Naive thymus-derived CD8-positive, alpha-beta T cell (primary cell): ENCODE data around the gene HBM. TPM values are rescaled to one million over a fixed set of nuclear protein-coding genes. Genes with fewer than 3 reads are reported as not detected.

Experiments
- ATAC-seq, 2 donors: fragments of 150-1000 bp; cut with Tn5 transposase in 1 of 2; sonication (Bioruptor Pico), chemical (Tn5 transposase) in 1 of 2; 1 replicate in 1 of 2; 2 replicates in 1 of 2; pipeline ENCODE4 v1.10.0; 2021; ENCODE audit warnings: mild to moderate bottlenecking in 2 of 2, moderate library complexity in 2 of 2
- POLR2A ChIA-PET: fragments of 350-600 bp; sonication (Branson Sonifier 250); formaldehyde crosslinking; loops from one replicate; lab custom pipeline; 2021; ENCODE audit warnings: antibody characterized with exemption; lab: Charles Lee
- DNase-seq, 10 donors: peaks; one replicate each; pipeline versions ENCODE4 v3.0.0 to v3.0.0-alpha.2; 2020 to 2022
- H3K27ac Mint-ChIP-seq, 10 donors: one replicate each; pipeline ENCODE4 v1.8.0; 2020 to 2022; ENCODE audit warnings: mild to moderate bottlenecking in 10 of 10, mixed read lengths in 10 of 10, moderate library complexity in 4 of 10, inconsistent platforms in 1 of 10
- H3K27me3 Mint-ChIP-seq, 5 donors: one replicate each; pipeline ENCODE4 v1.8.0; 2021 to 2022; ENCODE audit warnings: mixed read lengths in 5 of 5
- H3K36me3 Mint-ChIP-seq, 3 donors: one replicate each; pipeline ENCODE4 v1.8.0; 2020 to 2022; ENCODE audit warnings: mixed read lengths in 3 of 3, mild to moderate bottlenecking in 2 of 3, inconsistent platforms in 1 of 3
- H3K4me1 Mint-ChIP-seq, 4 donors: one replicate each; pipeline ENCODE4 v1.8.0; 2021 to 2022; ENCODE audit warnings: mixed read lengths in 4 of 4
- H3K4me3 Mint-ChIP-seq, 10 donors: one replicate each; pipeline ENCODE4 v1.8.0; 2020 to 2022; ENCODE audit warnings: mild to moderate bottlenecking in 10 of 10, mixed read lengths in 10 of 10, moderate library complexity in 6 of 10, inconsistent platforms in 1 of 10
- H3K9me3 Mint-ChIP-seq, 9 donors: one replicate each; pipeline ENCODE4 v1.8.0; 2020 to 2022; ENCODE audit warnings: mixed read lengths in 9 of 9, mild to moderate bottlenecking in 3 of 9, inconsistent platforms in 1 of 9, moderate library complexity in 1 of 9
- polyA plus RNA-seq, 3 donors: library from polyadenylated mRNA; unstranded; fragments of 300-500 nt; fragmentation: Illumina TruSeq; gene quantifications; one replicate each; pipeline ENCODE4 v1.2.3, GENCODE V29; 2021
- total RNA-seq, 8 experiments: library from RNA in 2 of 8; stranded (reverse) in 2 of 8; gene quantifications; one replicate each; pipeline ENCODE4 v1.2.3 and lab custom pipeline; 2021 to 2026

Gene HBM
- total and polyA plus RNA-seq, 5 experiments from 2014 or later, result not detected

DNA sequence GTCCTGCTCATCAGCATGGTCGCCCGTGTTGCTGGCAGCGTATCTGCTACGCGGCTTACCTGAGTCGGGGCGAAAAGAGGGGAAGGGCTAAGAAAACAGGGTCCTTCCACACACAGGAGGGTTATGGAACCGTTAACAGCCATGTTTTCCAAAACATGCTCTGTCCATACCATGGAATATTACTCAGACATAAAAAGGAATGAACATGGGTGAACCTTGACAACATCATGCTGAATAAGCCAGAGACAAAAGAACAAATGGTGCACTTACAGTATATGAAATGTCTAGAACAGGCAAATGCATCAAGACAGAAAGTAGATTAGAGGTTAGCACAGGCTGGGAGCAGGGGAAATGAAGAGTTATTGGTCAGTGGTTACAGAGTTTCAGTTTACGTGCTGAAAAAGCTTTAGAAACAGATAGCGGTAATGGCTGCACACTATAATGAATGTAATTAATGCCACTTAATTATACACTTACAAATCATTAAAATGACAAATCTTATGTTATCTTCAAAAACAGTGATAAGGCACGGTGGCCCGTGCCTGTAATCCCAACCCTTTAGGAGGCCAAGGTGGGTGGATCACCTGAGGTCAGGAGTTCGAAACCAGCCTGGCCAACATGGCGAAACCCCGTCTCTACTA is 35.1 kb upstream of the HBM start:
- H3K4me3 Mint-ChIP-seq, result no peak overlapping the region
- H3K9me3 Mint-ChIP-seq, result no peaks in the 10 kb centered on the region
- peaks cover 0 to 14% (median 0%) of the 10 kb centered on the region in 3 donors for H3K36me3 Mint-ChIP-seq
- H3K27me3 Mint-ChIP-seq, result no peaks in the 10 kb centered on the region
- POLR2A ChIA-PET, result interaction anchor here (0.6 kb wide), 1 partner anchor 1481 kb away, joined by 3 read pairs; the partner anchor contains the start of genes CRAMP1 and IFT140
- peaks cover 27 to 48% (median 43%) of the 10 kb centered on the region in 4 donors for H3K4me1 Mint-ChIP-seq
- no peak for ATAC-seq
- H3K27ac Mint-ChIP-seq, result peak overlapping the region in 1 of 10 donors; percentile 73
- no peak for DNase-seq

DNA sequence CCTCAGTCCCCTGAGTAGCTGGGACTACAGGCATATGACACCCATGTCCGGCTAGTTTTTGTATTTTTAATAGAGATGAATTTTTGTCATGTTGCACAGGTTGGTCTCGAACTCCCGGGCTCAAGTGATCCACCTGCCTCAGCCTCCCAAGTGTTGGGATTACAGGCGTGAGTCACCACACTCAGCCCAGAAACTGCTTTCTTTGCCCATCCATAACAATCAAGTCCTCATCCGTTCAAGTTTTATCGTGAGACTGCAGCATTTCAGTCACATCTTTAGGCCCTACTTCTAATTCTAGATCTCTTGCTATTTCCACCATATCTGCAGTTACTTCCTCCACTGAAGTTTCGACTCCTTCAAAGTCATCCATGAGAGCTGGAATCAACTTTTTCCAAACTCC is 33.7 kb upstream of the HBM start:
- Mint-ChIP-seq H3K9me3 (no peaks in the 10 kb centered on the region), H3K4me3 (no peak overlapping the region), H3K27me3 (no peaks in the 10 kb centered on the region), H3K36me3 (peaks cover 0 to 15% (median 0%) of the 10 kb centered on the region in 3 donors), H3K4me1 (peaks cover 28 to 55% (median 48%) of the 10 kb centered on the region in 4 donors), H3K27ac (peak overlapping the region in 2 of 10 donors; percentile 5 to 58)
- ATAC-seq (no peak), DNase-seq (no peak)
- POLR2A ChIA-PET, result no interaction called here

DNA sequence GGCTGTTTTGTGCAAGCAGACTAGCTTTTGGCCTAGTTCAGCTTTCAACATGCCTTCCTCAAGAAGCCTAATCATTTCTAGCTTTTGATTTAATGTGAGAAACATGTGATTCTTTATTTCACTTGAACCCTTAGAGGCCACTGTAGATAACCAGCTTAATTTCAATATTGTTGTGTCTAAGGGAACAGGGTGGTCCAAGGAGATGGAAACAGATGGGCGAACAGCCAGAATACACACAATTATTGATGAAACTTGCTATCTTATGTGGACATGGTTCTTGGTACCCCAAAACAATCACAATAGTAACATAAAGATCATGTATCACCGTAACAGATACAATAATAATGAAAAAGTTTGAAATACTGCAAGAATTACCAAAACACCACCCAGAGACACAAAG is 32.1 kb upstream of the HBM start:
- Mint-ChIP-seq H3K36me3 (peaks cover 0 to 11% (median 0%) of the 10 kb centered on the region in 3 donors), H3K4me1 (peaks cover 30 to 55% (median 52%) of the 10 kb centered on the region in 4 donors), H3K9me3 (no peaks in the 10 kb centered on the region), H3K27me3 (no peaks in the 10 kb centered on the region), H3K27ac (no peak overlapping the region), H3K4me3 (no peak overlapping the region)
- POLR2A ChIA-PET, result no interaction called here
- ATAC-seq (no peak), DNase-seq (no peak)

DNA sequence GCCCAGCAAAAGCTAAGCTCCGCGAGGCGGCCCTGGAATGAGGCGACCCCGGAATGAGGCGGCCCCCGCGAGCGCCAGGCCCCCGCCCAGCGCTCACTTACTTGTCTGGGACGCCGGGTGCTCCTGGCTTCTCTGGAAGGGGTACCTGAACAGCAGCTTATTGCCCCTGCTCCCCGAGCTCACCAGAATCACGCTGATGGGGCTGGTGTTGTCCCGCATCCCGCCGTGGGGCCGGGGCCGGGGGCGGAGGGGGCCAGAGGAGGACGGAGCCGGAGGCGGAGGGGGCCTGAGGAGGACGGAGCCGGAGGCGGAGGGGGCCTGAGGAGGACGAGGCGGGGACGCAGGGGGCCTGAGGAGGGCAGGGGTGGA is 27.7 kb upstream of the HBM start:
- H3K36me3 Mint-ChIP-seq, result peaks cover 0 to 7% (median 0%) of the 10 kb centered on the region in 3 donors
- ATAC-seq, result peak; percentile 35 to 43
- no peaks in the 10 kb centered on the region for H3K27me3 Mint-ChIP-seq
- no peaks in the 10 kb centered on the region for H3K9me3 Mint-ChIP-seq
- DNase-seq, result peak in 8 of 10 donors; percentile 8 to 41 (median 28)
- H3K27ac Mint-ChIP-seq, result peak overlapping the region in 8 of 10 donors; percentile 8 to 94 (median 76)
- POLR2A ChIA-PET, result interaction anchor here (1.2 to 1.3 kb wide), 2 partner anchors 13 to 43 kb away, joined by 3 to 6 read pairs; partner anchors contain the start of gene HBQ1
- H3K4me3 Mint-ChIP-seq, result peak overlapping the region; percentile 75 to 89 (median 86)
- H3K4me1 Mint-ChIP-seq, result peaks cover 11 to 28% (median 24%) of the 10 kb centered on the region in 4 donors

DNA sequence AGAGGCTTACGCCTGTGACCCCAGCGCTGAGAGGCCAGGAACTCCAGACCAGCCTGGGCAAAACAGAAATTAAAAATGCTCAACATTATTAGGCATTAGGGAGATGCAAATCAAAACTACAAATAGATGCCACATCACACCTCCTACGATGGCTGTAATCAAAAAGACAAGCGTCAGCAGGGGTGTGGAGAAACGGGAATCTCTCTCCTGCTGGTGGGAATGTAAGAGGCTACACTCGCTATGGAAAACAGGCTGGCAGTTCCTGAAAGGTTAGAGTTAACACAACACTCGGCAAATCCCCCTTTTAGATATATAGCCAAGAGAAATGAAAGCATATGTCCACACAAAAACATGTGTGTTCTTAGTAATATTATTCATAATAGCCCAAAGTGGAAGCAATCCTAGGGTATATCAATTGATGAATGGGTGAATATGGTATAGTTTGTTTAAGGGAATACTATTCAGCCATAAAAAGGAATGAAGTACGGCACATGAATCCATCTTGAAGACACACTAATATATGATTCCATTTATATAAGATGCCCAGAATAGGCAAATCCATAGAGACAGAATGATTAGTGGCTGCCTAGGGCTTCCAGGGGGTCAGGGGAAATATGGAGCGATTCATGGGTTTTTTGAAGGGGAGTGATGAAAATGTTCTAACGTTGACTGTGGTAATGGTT is 25.5 kb upstream of the HBM start:
- no peaks in the 10 kb centered on the region for H3K9me3 Mint-ChIP-seq
- no peak for DNase-seq

DNA sequence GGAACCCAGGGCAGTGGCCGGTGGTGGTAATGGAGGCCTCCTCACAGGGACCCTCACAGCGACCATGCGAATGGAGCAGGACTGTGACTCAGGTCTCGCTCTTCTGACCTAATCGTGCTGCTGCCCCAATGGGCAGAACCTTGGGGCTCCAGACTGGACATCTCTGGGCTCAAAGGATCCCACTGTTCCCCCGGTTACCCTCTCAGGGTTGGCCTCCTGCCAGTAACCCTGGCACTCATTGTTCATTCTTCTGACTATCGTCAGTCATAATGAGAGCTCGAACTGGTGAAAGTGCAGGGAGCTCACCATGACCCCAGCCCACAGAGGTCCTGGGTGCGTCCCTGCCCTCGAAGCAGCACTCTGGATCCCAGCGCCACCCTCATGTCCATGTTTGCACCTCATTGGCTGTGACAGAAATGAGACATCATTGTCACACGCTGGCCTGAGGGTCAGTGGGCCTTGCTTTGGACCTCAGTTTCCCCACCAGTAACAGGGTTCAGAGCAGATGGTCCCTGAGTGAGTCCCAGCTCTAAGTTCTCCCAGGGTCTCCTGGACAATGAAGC is 23.3 kb upstream of the HBM start:
- H3K27ac Mint-ChIP-seq, result no peak overlapping the region
- ATAC-seq (no peak), DNase-seq (no peak)
- peaks cover 0 to 11% (median 7%) of the 10 kb centered on the region in 5 donors for H3K27me3 Mint-ChIP-seq
- peaks cover 0 to 5% (median 2%) of the 10 kb centered on the region in 4 donors for H3K4me1 Mint-ChIP-seq
- no peaks in the 10 kb centered on the region for H3K36me3 Mint-ChIP-seq
- no peaks in the 10 kb centered on the region for H3K9me3 Mint-ChIP-seq
- H3K4me3 Mint-ChIP-seq, result no peak overlapping the region
- POLR2A ChIA-PET, result no interaction called here

More for the DNA sequence above, 25.5 kb upstream of the HBM start:
- H3K27me3 Mint-ChIP-seq, result peaks cover 0 to 9% (median 5%) of the 10 kb centered on the region in 5 donors
- peaks cover 5 to 19% (median 7%) of the 10 kb centered on the region in 4 donors for H3K4me1 Mint-ChIP-seq
- peaks cover 0 to 4% (median 0%) of the 10 kb centered on the region in 3 donors for H3K36me3 Mint-ChIP-seq
- peak overlapping the region in 1 of 10 donors; percentile 46 for H3K27ac Mint-ChIP-seq
- POLR2A ChIA-PET, result no interaction called here
- peak overlapping the region in 7 of 10 donors; percentile 4 to 77 (median 61) for H3K4me3 Mint-ChIP-seq
- ATAC-seq, result no peak

DNA sequence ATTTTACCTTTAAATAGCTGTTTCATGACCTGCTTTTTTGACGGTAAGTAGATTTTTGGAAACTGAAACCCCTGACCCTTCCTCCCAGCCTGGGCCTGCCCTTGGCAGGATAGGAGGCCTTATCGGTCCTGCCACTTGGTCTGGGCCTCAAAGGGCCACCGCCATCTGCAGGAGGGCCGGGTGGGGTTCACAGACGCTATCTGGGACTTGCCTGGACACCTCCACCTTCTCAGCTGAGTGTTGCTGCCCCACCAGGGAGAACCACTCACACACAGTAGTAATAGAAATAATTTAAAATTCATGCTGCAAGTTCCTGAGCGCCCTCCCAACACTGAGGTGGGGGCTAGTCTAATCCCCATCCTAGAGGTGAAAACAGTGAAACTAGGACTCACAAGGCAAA is 22.7 kb upstream of the HBM start:
- POLR2A ChIA-PET, result no interaction called here
- Mint-ChIP-seq H3K27ac (no peak overlapping the region), H3K36me3 (no peaks in the 10 kb centered on the region), H3K4me1 (peaks cover 0 to 2% (median 1%) of the 10 kb centered on the region in 4 donors), H3K9me3 (no peaks in the 10 kb centered on the region), H3K27me3 (peaks cover 0 to 11% (median 7%) of the 10 kb centered on the region in 5 donors), H3K4me3 (no peak overlapping the region)
- DNase-seq, result no peak
- ATAC-seq, result no peak

DNA sequence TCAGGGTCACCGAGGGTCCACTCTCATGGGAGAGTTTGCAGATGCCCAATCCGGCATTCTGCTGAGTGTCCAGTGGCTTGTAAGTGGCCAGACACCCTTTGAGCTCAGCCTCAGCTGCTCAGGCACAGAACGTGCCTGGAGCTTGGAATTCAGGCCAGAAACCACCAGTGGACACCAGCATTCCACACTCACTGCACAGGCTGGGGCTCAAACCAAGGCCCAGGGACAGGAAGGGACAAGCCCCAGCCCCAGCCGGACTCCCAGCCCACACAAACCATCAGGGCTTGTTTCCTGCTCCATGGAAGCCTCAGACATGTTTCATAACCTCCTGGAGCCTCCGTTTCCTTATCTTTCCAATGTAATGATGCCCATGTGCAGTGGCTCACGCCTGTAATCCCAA is 22.3 kb upstream of the HBM start:
- no peaks in the 10 kb centered on the region for H3K36me3 Mint-ChIP-seq

DNA sequence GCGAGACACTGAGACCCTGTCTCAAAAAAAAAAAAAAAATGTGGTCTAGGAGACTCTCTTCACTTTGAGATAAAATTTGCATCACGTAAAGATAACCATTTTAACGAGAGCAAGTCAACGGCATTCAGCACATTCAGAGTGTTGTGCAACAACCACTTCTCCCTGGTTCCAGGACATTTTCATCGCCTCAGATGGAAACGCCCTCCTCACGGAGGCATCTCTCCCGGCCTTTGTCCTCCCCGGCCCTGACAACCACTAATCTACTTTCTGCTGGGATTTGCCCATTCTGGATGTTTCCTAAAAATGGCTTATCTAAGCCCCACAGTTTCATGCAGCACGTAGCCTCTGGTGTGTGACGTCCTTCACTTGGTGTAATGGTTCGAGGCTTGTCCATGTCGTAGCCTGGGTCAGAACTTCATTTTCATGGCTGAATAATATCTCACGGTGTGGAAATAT is 21.0 kb upstream of the HBM start:
- Mint-ChIP-seq H3K27me3 (peaks cover 0 to 20% (median 15%) of the 10 kb centered on the region in 5 donors), H3K36me3 (no peaks in the 10 kb centered on the region), H3K9me3 (no peaks in the 10 kb centered on the region), H3K27ac (peak overlapping the region in 1 of 10 donors; percentile 39), H3K4me3 (no peak overlapping the region), H3K4me1 (no peaks in the 10 kb centered on the region)
- no peak for ATAC-seq
- POLR2A ChIA-PET, result no interaction called here
- no peak for DNase-seq

More for the DNA sequence above, 22.3 kb upstream of the HBM start:
- Mint-ChIP-seq H3K4me1 (peaks cover 0 to 2% (median 1%) of the 10 kb centered on the region in 4 donors), H3K9me3 (no peaks in the 10 kb centered on the region), H3K27me3 (peaks cover 0 to 14% (median 8%) of the 10 kb centered on the region in 5 donors), H3K27ac (peak overlapping the region in 1 of 10 donors; percentile 74), H3K4me3 (no peak overlapping the region)
- ATAC-seq (no peak), DNase-seq (no peak)
- POLR2A ChIA-PET, result no interaction called here

DNA sequence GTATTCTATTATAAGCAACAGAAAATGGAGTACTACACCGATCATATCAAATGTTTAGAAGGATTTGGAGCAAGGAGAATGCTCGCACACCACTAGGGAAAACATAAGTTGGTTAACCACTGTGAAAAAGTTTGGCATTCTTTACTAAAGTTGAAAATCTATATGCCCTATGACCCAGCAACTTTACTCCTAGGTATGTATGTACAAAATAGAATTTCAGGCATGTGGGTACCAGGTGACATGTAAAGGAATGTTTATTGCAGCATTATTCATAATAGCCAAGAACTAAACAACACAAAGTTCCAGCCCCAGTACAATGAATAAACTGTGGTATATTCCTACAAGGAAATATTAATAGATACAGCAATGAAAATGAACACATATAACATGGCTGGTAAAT is 19.1 kb upstream of the HBM start:
- H3K4me3 Mint-ChIP-seq, result no peak overlapping the region
- no peaks in the 10 kb centered on the region for H3K36me3 Mint-ChIP-seq
- ATAC-seq (no peak), DNase-seq (no peak)
- no peaks in the 10 kb centered on the region for H3K4me1 Mint-ChIP-seq
- H3K27ac Mint-ChIP-seq, result no peak overlapping the region
- H3K9me3 Mint-ChIP-seq, result no peaks in the 10 kb centered on the region
- peaks cover 0 to 26% (median 18%) of the 10 kb centered on the region in 5 donors for H3K27me3 Mint-ChIP-seq
- POLR2A ChIA-PET, result no interaction called here

DNA sequence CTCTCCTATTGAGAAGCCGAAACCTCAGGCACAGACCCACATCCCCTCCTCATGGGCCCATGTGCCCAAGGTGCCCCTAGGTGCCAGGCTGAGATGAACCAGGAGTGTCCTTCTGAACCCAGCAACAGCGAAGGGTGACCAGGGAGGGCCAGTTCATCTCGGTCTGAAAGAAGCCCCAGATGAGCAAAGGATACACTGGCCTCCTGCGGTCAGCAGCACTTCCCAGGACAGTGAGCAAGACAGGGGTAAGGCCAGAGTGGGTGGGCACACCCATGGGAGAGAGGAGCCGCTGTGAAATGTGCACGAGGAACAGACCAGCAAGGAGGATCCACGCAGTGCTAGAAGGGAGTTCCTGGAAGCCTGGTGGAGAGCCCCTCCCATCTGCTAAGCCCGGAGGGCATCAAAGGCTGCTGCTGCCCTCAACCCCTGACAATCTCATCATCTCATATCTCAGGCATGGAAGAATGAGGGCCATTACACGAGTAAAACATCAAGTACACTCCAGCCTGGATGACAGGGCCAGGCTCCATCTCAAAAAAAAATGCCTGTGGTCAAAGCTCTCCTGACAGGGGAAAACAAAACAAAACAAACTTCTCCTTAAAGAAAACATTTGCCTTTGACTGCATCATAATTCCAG is 16.6 kb upstream of the HBM start:
- Mint-ChIP-seq H3K9me3 (no peaks in the 10 kb centered on the region), H3K27ac (peak overlapping the region in 1 of 10 donors; percentile 60), H3K4me3 (no peak overlapping the region), H3K4me1 (peaks cover 0 to under 1% (median 0%) of the 10 kb centered on the region in 4 donors), H3K27me3 (peaks cover 0 to 26% (median 11%) of the 10 kb centered on the region in 5 donors), H3K36me3 (no peaks in the 10 kb centered on the region)
- DNase-seq, result no peak
- no peak for ATAC-seq
- POLR2A ChIA-PET, result no interaction called here
